IMR-90 (cell line): ENCODE results near the gene ZG16B.

Experiments
- CTCF ChIP-seq: conservative IDR thresholded peaks from 2 replicates; pipeline ENCODE4 v1.5.1; 2012; ENCODE audit warnings: mild to moderate bottlenecking, low read depth, low read length, improper control_type of control experiment
- ELK1 ChIP-seq: fragments of 150-350 bp; IDR thresholded peaks from 2 replicates; pipeline ENCODE4 v1.6.1; 2016; ENCODE audit warnings: low read depth, mild to moderate bottlenecking, low read length, moderate library complexity, borderline replicate concordance

- no peak for TF ChIP-seq CTCF
- TF ChIP-seq ELK1: no peak
Measured at GRCh38 chr16:2835638-2836493, 5.8 kb downstream of the ZG16B start.
